Measurements from ENCODE around the gene CYB5R4. TPM values are rescaled to one million over a fixed set of nuclear protein-coding genes. Genes with fewer than 3 reads are reported as not detected.

The CYB5R4 gene
- total RNA-seq, 4 donors from 2014 or later = 8.5 to 13.2 (median 10.2) TPM

- intact Hi-C loops (cut with DNase I; ENCODE audit: low total_unique reads) = no loop called here
- Histone ChIP-seq H3K4me1 (no peaks in the 10 kb centered on the region), H3K27ac (no peak overlapping the region), H3K4me3 (no peak overlapping the region), H3K36me3 (no peaks in the 10 kb centered on the region), H3K9me3 (no peaks in the 10 kb centered on the region), H3K27me3 (no peaks in the 10 kb centered on the region)
- DNase-seq = no peak
- no peak for ATAC-seq
- in situ Hi-C loops (cut with MboI; ENCODE audit: low sequenced_read_pairs in 4 of 4) = no loop called here
- TF ChIP-seq POLR2A (IDR thresholded peaks at IDR 0.05) (no peak), CTCF (IDR thresholded peaks at IDR 0.05 in 4 of 5, conservative IDR thresholded peaks at IDR 0.05 in 1 of 5) (no peak)
Measured at GRCh38 chr6:83914953-83915352, 55.5 kb downstream of the CYB5R4 start.

- Histone ChIP-seq H3K36me3 (no peaks in the 10 kb centered on the region), H3K9me3 (no peaks in the 10 kb centered on the region), H3K4me1 (no peaks in the 10 kb centered on the region), H3K27me3 (no peaks in the 10 kb centered on the region), H3K27ac (no peak overlapping the region), H3K4me3 (no peak overlapping the region)
- in situ Hi-C loops (cut with MboI; ENCODE audit: low sequenced_read_pairs in 4 of 4) (no loop called here), intact Hi-C loops (cut with DNase I; ENCODE audit: low total_unique reads) (no loop called here)
- TF ChIP-seq POLR2A (IDR thresholded peaks at IDR 0.05) = no peak
- no peak for TF ChIP-seq CTCF (IDR thresholded peaks at IDR 0.05 in 4 of 5, conservative IDR thresholded peaks at IDR 0.05 in 1 of 5)
- no peak for DNase-seq
- ATAC-seq = no peak
Measured at GRCh38 chr6:83917001-83917400, 57.5 kb downstream of the CYB5R4 start.

GRCh38 chr6:83920017-83920416 is 60.5 kb downstream of the CYB5R4 start:
- Histone ChIP-seq H3K9me3 (no peaks in the 10 kb centered on the region), H3K36me3 (no peaks in the 10 kb centered on the region), H3K27ac (no peak overlapping the region), H3K27me3 (no peaks in the 10 kb centered on the region), H3K4me3 (no peak overlapping the region), H3K4me1 (no peaks in the 10 kb centered on the region)
- DNase-seq (no peak), ATAC-seq (no peak)
- TF ChIP-seq POLR2A (IDR thresholded peaks at IDR 0.05) (no peak), CTCF (IDR thresholded peaks at IDR 0.05 in 4 of 5, conservative IDR thresholded peaks at IDR 0.05 in 1 of 5) (no peak)
- in situ Hi-C loops (cut with MboI; ENCODE audit: low sequenced_read_pairs in 4 of 4) = no loop called here
- intact Hi-C loops (cut with DNase I; ENCODE audit: low total_unique reads) = no loop called here

GRCh38 chr6:83921315-83921714 is 61.8 kb downstream of the CYB5R4 start:
- intact Hi-C loops (cut with DNase I; ENCODE audit: low total_unique reads) (no loop called here), in situ Hi-C loops (cut with MboI; ENCODE audit: low sequenced_read_pairs in 4 of 4) (no loop called here)
- Histone ChIP-seq H3K36me3 (no peaks in the 10 kb centered on the region), H3K27ac (no peak overlapping the region), H3K4me3 (no peak overlapping the region), H3K4me1 (no peaks in the 10 kb centered on the region), H3K9me3 (no peaks in the 10 kb centered on the region), H3K27me3 (no peaks in the 10 kb centered on the region)
- ATAC-seq (no peak), DNase-seq (no peak)
- TF ChIP-seq POLR2A (IDR thresholded peaks at IDR 0.05) = no peak
- TF ChIP-seq CTCF (IDR thresholded peaks at IDR 0.05 in 4 of 5, conservative IDR thresholded peaks at IDR 0.05 in 1 of 5) = no peak

- in situ Hi-C loops (cut with MboI; ENCODE audit: low sequenced_read_pairs in 4 of 4) (no loop called here), intact Hi-C loops (cut with DNase I; ENCODE audit: low total_unique reads) (no loop called here)
- Histone ChIP-seq H3K27me3 (no peaks in the 10 kb centered on the region), H3K27ac (no peak overlapping the region), H3K36me3 (peaks cover 0 to 10% of the 10 kb centered on the region in 2 donors), H3K4me3 (no peak overlapping the region), H3K4me1 (no peaks in the 10 kb centered on the region), H3K9me3 (no peaks in the 10 kb centered on the region)
- no peak for TF ChIP-seq POLR2A (IDR thresholded peaks at IDR 0.05)
- TF ChIP-seq CTCF (IDR thresholded peaks at IDR 0.05 in 4 of 5, conservative IDR thresholded peaks at IDR 0.05 in 1 of 5) = no peak
- DNase-seq (no peak), ATAC-seq (no peak)
Measured at GRCh38 chr6:83927470-83927869, 68.0 kb downstream of the CYB5R4 start.

Data from gastrocnemius medialis (tissue), 4 donors.